Sigmoid colon (tissue), 4 donors: ENCODE data around the gene RAB20.

ENCODE experiments used
- CTCF ChIP-seq, 4 experiments: fragments of 450-650 bp in 3 of 4; fragments of 200-600 bp in 1 of 4; IDR thresholded peaks; one replicate each; pipeline ENCODE4 v1.5.1; 2016 to 2019; ENCODE audit warnings: antibody characterized with exemption in 4 of 4, mild to moderate bottlenecking in 3 of 4, moderate library complexity in 2 of 4
- EP300 ChIP-seq, 4 donors: sonication (generic); formaldehyde crosslinking; IDR thresholded peaks; one replicate each; pipeline ENCODE4 v1.6.1; 2017; ENCODE audit warnings: antibody characterized with exemption in 4 of 4
- POLR2A ChIP-seq, 2 donors: fragments of 450-650 bp; IDR thresholded peaks; one replicate each; pipeline ENCODE4 v1.6.1; 2016; ENCODE audit warnings: antibody characterized with exemption in 2 of 2, mild to moderate bottlenecking in 2 of 2, moderate library complexity in 2 of 2
- POLR2AphosphoS5 ChIP-seq, 4 donors: sonication (generic); formaldehyde crosslinking; IDR thresholded peaks; one replicate each; pipeline ENCODE4 v1.6.1; 2017; ENCODE audit warnings: antibody characterized with exemption in 4 of 4

GRCh38 chr13:110575322-110576069 lies 14.0 kb upstream of the RAB20 start:
- TF ChIP-seq POLR2AphosphoS5 (IDR thresholded peaks at IDR 0.05) (no peak), POLR2A (IDR thresholded peaks at IDR 0.05) (no peak), CTCF (IDR thresholded peaks at IDR 0.05) (no peak), EP300 (IDR thresholded peaks at IDR 0.05) (no peak)
